C1 segment of cervical spinal cord (tissue), 14 donors: ENCODE measurements around the gene QPRT.
"Not testable (repeated sequence)": the region's sequence is repeated elsewhere in the genome, so short reads cannot be mapped to it uniquely, and the experiment has no call there.

Experiments used
- DNase-seq, 14 donors: peaks; one replicate each; lab custom pipeline; 2025; lab: John Stamatoyannopoulos, UW

QPRT gene

GRCh38 chr16:29662729-29663015, 16.3 kb upstream of the QPRT start:
- no peak for DNase-seq

DNA sequence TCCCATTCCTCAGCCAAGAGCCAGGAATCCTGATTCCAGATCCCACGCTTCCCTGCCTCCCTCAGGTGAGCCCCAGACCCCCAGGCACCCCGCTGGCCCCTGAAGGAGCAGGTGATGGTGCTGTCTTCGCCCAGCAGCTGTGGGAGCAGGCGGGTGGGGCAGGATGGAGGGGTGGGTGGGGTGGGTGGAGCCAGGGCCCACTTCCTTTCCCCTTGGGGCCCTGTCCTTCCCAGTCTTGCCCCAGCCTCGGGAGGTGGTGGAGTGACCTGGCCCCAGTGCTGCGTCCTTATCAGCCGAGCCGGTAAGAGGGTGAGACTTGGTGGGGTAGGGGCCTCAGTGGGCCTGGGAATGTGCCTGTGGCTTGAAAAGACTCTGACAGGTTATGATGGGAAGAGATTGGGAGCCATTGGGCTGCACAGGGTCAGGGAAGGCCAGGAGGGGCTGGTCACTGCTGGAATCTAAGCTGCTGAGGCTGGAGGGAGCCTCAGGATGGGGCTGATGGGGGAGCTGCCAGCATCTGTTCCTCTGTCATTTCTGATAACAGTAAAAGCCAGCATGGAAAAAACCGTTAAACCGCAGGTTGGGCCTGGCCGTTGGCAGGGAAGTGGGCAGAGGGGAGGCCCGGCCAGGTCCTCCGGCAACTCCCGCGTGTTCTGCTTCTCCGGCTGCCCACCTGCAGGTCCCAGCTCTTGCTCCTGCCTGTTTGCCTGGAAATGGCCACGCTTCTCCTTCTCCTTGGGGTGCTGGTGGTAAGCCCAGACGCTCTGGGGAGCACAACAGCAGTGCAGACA, 15.8 kb upstream of the QPRT start, which contains the start of gene SPN:
Gene SPN, plus strand, starts transcription at position 232 of the 791 bp plus-strand sequence. Its CDS starts 482 bp downstream, at position 714.
- no peak for DNase-seq

GRCh38 chr16:29663807-29664090, 15.2 kb upstream of the QPRT start:
- DNase-seq = no peak

GRCh38 chr16:29664091-29664921, 14.7 kb upstream of the QPRT start:
- DNase-seq = no peak

- no peak for DNase-seq
These were observed 13.5 kb upstream of the QPRT start for GRCh38 chr16:29665294-29666077.

- not testable (repeated sequence) for DNase-seq
These were observed 11.7 kb upstream of the QPRT start for GRCh38 chr16:29667322-29667610.

DNA sequence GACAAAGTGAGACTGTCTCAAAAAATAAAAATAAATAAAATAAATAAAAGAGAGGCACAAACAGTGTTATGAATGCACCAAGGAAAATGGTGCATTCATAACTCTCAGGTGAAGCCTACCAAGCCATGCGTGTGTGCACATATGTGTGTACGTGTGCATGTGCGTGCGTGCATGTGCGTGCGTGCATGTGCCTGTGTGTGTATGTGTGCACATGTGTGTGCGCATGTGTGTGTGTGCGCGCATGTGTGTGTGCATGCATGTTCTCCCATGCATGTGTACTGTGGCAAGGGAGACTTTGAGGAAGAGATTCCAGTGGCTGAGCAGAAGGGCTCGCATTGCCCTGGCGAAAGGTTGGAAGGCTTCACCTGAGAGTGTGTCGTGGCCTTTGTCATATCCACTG, 11.2 kb upstream of the QPRT start:
- DNase-seq = no peak

GRCh38 chr16:29668267-29668666, 10.7 kb upstream of the QPRT start:
- DNase-seq = no peak

GRCh38 chr16:29673501-29673900, 5.5 kb upstream of the QPRT start:
- DNase-seq = no peak

DNA sequence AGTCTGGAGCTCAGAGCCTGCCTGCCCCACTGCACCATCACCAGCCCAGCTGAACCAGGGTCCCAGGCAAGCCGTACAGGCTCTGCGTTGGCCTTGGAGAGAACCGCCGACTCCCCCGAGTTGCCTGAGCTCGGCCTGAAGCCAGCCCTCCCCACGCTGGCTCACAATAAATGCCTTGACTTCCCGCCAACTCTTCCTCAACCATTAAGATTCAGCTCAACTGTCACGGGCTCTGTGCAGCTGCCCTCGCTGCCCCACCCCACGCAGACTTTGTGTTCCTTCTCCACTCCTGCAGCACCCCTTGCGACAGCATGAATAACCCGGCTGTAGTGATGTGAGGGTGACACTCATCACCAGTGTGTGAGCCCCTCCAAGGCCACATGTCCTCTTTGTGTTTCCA, 4.8 kb upstream of the QPRT start:
- DNase-seq = peak in 13 of 14 donors; percentile 17 to 74 (median 60)

DNA sequence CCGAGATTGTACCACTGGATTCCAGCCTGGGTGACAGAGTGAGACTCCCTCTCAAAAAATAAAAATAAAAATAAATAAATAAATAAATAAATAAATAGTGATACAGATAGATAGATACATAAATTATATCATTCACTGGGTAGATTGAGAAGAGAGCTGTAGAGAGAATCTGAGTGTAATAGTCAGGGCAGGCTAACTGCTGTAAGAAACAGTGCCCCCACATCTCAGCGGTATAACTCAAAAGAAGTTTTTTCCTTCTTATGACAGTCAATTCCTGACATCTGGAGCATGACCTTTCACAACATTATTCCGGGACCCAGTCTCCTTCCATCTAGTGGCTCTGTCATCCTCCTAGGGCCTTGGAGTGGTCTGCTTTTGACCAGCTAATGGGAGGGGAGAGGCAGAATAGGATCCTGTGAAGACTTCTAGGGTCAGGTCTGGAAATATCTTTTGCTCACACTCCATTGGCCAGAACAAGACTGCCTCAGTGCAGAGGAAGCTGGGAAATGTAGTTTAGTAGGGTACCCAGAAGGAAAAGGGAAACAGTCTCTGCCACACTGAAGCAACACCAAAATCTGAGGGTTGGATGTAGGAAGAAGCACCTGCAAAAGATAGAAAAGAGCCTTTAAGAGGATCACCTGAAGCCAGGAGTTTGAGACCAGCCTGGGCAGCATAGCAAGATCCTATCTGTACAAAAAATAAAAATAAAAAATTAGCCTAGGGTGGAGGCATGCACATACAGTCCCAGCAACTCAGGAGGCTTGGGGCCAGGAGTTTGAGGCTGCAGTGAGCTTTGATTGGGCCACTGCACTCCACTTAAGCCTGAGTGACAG, 3.0 kb upstream of the QPRT start:
- DNase-seq = peak in 1 of 14 donors; percentile 10

GRCh38 chr16:29676989-29677785, 1.8 kb upstream of the QPRT start:
- no peak for DNase-seq

GRCh38 chr16:29680180-29680598, 1.2 kb downstream of the QPRT start:
- no peak for DNase-seq

GRCh38 chr16:29683543-29684090, 4.6 kb downstream of the QPRT start:
- peak in 3 of 14 donors; percentile 4 to 43 (median 26) for DNase-seq

GRCh38 chr16:29684679-29685078, 5.7 kb downstream of the QPRT start:
- no peak for DNase-seq

- DNase-seq = no peak
These were observed 7.9 kb downstream of the QPRT start for GRCh38 chr16:29686740-29687332.

GRCh38 chr16:29687755-29688154, 8.8 kb downstream of the QPRT start:
- DNase-seq = no peak

DNA sequence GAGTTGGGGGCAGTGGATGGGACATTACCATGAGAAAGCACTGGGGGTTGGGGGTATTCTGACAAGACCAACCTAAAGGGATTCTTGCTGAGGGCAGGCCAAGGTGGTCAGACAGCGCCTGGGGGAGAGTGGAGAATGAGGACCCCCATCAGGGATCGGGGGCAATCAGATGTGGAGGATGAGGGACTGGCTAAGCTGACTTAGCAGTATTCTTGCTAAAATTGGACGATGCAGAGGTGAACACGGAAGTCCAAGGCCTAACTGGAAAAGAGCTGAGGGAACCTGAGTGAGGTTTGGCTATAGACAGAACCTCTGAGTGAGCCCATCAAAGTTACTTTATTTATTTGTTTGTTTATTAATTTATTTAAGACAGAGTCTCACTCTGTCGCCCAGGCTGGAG, 9.2 kb downstream of the QPRT start:
- no peak for DNase-seq

DNA sequence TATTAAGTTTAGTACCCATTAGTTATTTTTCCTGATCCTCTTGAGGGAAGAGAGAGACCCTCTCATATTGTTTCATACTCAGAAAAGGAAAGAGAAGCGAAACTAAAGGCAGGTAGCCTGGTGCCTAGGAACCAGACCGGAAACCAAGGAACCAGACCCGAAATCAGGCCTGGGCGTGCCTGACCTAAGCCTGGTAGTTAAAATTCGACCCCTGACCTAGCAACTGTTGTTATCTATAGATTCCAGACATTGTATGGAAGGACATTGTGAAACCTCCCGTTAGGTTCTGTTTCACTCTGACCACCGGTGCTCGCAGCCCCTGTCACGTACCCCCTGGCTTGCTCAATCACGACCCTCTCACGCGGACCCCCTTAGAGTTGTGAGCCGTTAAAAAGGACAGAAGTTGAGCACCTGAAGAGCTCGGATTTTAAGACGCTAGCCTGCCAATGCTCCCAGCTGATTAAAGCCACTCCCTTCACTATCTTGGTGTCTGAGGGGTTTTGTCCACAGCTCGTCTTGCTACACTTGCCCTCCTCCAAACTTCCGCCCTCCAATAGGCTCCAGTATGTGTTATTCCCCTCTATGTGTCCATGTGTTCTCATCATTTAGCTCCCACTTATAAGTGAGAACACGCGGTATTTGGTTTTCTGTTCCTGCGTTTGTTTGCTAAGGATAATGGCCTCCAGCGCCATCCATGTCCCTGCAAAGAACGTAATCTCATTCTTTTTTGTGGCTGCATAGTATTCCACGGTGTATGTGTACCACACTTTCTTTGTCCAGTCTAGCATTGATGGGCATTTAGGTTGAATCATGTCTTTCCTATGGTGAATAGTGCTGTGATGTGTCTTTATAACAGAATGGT, 10.7 kb downstream of the QPRT start:
- DNase-seq = not testable (repeated sequence)
